ES-I3 (cell line): ENCODE measurements around the gene SLIT3.

Source experiments
- H3K36me3 ChIP-seq: 2 replicates; pipeline ENCODE4 v1.6.1; 2013; ENCODE audit warnings: mild to moderate bottlenecking, low read length, control low read depth, moderate library complexity; ENCODE audit not compliant: insufficient read depth
- H3K4me1 ChIP-seq: 2 replicates; pipeline ENCODE4 v1.6.1; 2013; ENCODE audit warnings: mild to moderate bottlenecking, control low read depth, low read length; ENCODE audit not compliant: insufficient read depth
- H3K9ac ChIP-seq: 2 replicates; pipeline ENCODE4 v1.6.1; 2013; ENCODE audit warnings: low read depth, mild to moderate bottlenecking, low read length, moderate library complexity
- H3K9me3 ChIP-seq: 2 replicates; pipeline ENCODE4 v1.6.1; 2013; ENCODE audit warnings: mild to moderate bottlenecking, low read length, moderate library complexity; ENCODE audit not compliant: control insufficient read depth, insufficient read depth

SLIT3 gene

DNA sequence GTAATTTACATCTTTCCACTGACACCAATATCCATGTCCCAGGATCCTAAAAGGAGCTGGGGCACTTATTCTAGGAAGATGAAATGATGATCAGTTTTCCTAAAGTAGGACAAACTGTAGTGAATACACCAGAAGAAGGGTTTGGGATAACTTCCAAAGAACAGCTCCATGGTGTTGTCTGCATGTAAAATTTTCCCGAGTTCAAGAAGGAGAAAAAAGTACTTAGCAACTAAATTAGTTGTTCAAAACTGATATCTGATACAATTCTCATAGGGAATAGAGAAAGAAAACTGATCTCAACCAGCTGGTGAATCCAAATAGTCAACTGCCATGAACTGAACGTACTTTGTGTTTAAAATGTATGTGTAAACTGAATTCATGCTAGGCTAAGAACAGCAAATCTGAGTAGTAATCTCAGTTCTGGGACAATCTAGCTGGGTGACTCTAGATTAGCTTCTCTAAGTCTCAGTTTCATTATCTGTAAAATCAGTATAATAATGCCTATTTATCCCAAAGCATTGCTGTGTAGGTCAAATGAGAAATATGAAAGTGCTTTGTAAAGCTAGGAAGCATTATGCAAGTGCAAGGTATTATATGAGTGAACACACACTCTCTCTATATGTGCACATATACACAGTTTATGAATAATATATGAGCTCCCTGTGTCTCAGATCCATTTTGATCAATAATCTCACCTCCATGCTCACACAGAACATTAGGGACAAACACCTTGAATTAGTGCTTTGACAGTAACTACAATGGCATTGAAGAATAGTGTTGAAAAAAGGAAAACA, 357.7 kb downstream of the SLIT3 start:
- Histone ChIP-seq H3K36me3 (no peaks in the 10 kb centered on the region), H3K9me3 (no peaks in the 10 kb centered on the region)

DNA sequence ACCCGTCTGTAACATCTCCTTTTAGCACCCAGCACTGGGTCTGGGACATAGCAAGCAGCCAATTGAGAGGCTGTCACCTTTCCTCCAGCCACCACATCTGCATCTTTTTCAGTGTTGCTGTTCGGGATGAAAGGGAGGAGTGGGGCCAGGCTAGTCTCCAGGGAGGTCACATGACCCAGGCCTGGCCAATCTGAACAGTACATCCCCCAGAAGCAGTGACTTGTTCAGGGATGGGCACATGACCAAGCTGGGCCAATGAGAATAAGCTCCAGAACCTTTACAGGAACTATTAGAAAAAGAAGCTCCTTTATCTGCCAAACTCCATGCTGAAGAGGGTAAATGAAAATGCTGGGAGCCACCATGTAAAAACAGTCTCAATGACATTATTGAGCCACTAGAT, 359.0 kb downstream of the SLIT3 start:
- Histone ChIP-seq H3K9me3 (no peaks in the 10 kb centered on the region), H3K36me3 (no peaks in the 10 kb centered on the region), H3K4me1 (no peaks in the 10 kb centered on the region), H3K9ac (no peak overlapping the region)

More for the DNA sequence above, 357.7 kb downstream of the SLIT3 start:
- Histone ChIP-seq H3K9ac (no peak overlapping the region), H3K4me1 (no peaks in the 10 kb centered on the region)

DNA sequence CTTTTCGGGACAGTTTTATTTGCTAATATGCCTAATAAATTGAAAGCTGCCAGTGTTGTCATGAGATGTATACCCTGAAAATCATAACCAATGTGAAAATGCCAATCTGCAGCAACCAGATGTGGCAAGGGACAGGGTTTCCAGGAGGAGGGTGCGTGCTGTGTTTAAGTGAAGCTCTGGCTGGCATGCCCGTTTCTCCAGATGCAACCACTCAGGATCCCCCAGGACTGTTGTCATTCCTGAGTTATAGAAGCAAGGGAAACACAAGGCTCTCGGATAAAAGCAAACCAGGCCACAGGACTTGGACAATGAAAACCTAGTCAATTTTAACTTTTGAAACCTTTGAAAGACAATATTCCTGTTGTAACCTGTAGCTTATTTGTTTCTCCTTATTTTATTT, 360.2 kb downstream of the SLIT3 start:
- H3K36me3 ChIP-seq, result no peaks in the 10 kb centered on the region
- no peak overlapping the region for H3K9ac ChIP-seq
- H3K4me1 ChIP-seq, result no peaks in the 10 kb centered on the region
- no peaks in the 10 kb centered on the region for H3K9me3 ChIP-seq

DNA sequence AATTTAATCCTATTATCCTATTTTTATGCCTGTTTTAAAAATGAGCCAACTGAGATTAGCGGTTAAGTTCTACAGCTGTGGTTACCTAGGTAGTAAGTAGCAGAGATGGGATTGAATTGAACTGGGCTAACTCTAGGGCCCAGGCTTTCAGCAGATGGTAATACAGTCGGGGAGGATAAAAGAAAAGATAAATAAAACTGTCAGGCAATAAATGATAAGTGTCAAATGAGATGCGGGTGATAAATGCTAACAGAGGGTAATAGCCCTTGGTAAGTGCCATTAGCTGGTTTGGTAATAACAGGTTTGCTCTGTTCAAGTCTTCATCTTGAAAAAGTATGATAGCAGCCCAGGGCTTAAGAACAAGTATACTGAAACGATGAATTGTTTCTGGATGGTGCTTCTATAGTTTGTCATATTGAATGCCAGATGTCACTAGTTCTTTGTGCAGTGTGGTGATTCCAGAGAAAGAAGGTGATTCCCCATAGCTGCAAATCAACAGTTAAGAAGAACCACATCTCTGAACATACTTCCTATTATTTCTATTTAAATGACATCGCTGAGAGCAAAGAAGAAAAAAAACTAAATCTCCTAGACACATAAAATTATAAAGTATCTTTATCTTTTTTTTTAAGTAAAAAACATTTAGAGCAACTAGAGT, 360.9 kb downstream of the SLIT3 start:
- no peaks in the 10 kb centered on the region for H3K4me1 ChIP-seq
- H3K9ac ChIP-seq, result no peak overlapping the region
- no peaks in the 10 kb centered on the region for H3K9me3 ChIP-seq
- no peaks in the 10 kb centered on the region for H3K36me3 ChIP-seq

DNA sequence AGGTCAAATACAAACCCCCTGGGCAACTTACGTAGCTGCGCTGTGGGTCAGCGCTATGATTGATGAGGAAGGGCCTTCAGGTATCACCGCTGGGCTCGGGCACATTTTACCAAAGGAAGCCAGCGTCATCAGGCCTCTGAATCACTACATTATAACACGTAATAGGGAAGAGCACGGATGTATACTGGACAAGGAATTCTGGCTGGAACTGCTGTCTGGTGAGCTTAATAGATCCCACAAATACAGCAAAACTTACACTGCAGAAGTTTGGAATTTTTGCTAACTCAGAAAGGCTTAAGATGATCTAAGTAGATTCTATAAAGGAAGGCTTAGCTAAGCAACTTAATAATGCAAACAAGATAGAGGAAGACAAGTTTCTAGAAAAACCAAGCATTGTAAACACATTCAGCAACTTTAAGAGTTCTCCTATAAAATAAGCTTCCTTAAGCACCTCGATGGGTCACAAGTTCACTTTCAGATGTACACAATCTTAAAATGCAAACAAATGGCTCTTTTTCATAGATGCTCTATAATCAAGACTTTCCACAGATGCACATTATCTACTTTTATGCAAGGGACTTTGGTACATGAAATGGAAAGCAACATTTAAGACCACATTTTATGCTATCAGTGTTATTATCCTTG, 361.7 kb downstream of the SLIT3 start:
- no peak overlapping the region for H3K9ac ChIP-seq
- H3K4me1 ChIP-seq, result no peaks in the 10 kb centered on the region
- H3K9me3 ChIP-seq, result no peaks in the 10 kb centered on the region
- H3K36me3 ChIP-seq, result no peaks in the 10 kb centered on the region

DNA sequence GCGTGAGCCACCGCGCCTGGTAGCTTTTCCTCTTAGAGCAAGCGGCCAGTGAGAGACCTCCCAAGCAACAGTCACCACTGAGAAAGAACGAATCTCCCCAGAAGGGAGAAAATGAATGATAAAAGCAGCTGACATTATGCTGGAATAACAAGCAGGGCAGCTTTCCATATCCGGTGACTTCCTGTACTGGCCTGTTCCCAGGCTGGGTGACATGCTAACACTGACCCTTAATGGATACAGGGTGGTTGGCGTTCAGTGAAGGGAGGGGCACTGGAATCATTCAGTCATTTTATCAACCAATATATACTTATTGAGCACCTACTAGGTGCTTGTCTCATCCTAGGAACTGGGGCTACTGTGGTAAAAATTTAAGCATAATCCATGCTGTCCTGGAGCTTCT, 364.4 kb downstream of the SLIT3 start:
- Histone ChIP-seq H3K4me1 (no peaks in the 10 kb centered on the region; the same call in 1 of the 2 replicates), H3K9ac (no peak overlapping the region), H3K36me3 (no peaks in the 10 kb centered on the region), H3K9me3 (no peaks in the 10 kb centered on the region)

DNA sequence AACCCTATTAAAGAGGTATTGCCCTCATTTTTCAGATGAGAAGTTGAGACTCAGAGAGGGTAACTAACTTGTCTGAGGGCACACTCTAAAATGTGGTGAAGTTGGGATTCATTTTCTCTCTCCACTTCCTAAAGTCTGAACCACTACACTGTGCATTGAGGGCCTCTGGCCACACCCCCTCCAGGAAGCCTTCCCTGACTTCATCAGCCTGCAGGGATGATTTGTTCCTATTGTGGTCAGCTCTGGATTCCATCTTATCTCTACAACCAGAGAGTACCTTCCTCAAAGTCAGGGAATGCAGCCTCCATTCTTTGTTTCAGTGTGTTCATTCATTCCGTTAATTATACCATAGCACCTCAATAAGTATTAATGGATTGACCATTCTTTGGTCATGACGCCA, 365.8 kb downstream of the SLIT3 start:
- H3K36me3 ChIP-seq, result no peaks in the 10 kb centered on the region
- no peaks in the 10 kb centered on the region for H3K9me3 ChIP-seq
- H3K9ac ChIP-seq, result no peak overlapping the region
- no peaks in the 10 kb centered on the region; the same call in 1 of the 2 replicates for H3K4me1 ChIP-seq

DNA sequence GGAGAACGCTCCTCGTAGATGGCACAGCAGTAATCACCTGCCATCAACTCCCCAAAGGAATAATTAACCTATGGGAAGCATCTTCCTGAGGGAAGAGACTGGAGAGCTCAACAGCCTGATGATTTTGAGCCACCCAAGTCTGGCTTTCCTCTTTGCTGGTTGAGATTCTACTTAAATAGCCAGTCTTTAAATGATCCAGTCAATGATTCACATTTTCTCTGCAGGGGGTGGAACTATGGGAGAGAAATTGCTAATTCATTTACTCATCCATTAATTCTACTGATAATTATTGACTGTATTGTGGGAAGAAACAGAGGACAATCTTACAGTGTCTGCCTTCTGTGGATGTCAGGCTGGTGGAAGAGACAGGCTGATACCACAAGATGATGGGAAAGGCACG, 366.8 kb downstream of the SLIT3 start:
- no peaks in the 10 kb centered on the region for H3K9me3 ChIP-seq
- H3K36me3 ChIP-seq, result no peaks in the 10 kb centered on the region
- H3K4me1 ChIP-seq, result no peaks in the 10 kb centered on the region; the same call in 1 of the 2 replicates
- no peak overlapping the region for H3K9ac ChIP-seq

DNA sequence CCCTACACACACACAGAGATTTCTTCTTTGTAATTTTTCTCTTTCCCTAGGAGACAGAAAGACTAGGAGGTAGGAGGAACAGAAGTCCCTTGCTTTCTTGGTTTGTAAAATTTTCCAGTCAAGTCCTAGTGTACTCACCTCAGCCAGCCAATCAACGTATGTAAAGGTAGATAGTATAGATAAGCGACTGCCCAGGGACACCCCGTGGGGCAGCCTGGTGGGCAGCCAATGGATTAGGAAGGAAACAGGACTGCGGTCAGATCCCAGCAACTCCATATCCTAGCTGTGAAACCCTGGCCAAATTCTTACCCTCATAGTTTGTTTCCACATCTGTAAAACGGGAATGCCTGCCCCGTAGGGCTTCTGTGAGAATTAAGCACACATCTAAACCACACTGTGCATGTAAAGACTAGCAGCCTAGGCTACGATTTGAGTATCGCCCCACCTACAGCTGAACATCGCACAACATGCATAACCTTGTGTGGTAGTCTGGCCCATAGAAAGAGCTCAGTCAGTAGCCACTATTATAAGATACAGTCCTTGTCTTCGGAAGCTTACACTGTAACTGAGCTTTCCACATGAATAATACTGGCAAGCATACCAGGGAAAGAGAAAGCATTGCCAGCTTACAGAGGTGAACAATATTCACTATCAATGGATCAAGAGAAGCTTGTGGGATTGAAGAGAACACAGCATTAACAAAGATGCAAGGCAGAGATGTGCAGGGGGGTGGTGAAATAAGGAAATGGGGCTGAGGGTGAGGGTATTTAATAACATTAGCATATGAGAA, 368.3 kb downstream of the SLIT3 start:
- H3K4me1 ChIP-seq, result no peaks in the 10 kb centered on the region; the same call in 1 of the 2 replicates
- H3K36me3 ChIP-seq, result no peaks in the 10 kb centered on the region
- H3K9ac ChIP-seq, result no peak overlapping the region
- no peaks in the 10 kb centered on the region for H3K9me3 ChIP-seq

DNA sequence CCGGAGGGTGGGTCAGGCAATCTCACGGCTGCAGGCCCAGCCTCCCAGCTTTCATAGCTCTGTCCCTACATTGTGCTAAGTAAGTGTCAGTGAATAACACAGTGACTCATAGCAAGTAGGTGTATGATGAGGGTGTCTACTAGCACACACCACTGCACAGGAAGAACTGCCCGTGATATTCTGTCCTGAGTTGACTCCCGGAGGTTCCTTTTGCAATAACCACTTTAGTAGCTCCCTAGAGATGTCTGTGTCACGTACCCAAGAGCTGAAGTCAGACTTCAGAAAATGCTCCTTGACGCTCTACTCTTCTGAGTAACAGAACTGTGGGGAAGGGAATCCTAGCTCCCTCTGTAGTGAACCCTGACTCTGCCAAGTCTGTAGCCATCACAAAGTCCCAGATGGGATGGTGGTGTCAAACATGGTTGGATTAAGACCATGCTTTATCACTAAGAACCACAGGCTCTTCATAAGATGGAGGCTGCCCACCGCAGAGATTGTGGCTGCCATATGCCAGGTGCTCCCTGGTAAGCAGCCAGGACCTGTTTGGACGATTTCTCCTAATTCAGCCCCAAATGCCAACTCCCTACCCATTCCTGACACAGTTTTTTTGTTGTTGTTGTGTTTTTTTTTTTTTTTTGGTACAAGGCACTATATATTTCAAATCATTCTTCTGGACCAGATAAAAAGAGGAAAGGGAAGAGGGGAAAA, 369.1 kb downstream of the SLIT3 start:
- Histone ChIP-seq H3K36me3 (no peaks in the 10 kb centered on the region), H3K4me1 (no peaks in the 10 kb centered on the region; the same call in 1 of the 2 replicates), H3K9me3 (no peaks in the 10 kb centered on the region), H3K9ac (no peak overlapping the region)

DNA sequence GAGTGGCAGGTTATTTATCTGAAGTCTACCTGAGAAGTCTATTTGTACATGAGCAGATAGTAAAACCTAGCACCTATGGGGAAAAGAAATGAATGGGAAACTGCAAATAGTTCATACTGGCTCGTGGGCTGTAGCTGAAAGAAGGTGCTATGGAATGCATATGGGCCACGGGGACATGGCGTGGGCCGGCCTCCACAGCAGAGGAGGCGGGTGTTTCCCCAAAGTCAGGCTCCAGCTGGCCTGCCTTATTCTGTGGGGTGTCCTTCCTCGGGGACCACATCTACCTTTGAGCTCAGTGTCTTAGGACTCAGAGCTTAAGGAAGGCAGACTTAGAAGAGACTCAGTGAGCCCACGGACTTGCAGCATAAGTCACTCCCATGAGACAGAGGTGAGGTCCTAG, 371.3 kb downstream of the SLIT3 start:
- Histone ChIP-seq H3K4me1 (no peaks in the 10 kb centered on the region; the same call in 1 of the 2 replicates), H3K36me3 (no peaks in the 10 kb centered on the region), H3K9me3 (no peaks in the 10 kb centered on the region), H3K9ac (no peak overlapping the region)

DNA sequence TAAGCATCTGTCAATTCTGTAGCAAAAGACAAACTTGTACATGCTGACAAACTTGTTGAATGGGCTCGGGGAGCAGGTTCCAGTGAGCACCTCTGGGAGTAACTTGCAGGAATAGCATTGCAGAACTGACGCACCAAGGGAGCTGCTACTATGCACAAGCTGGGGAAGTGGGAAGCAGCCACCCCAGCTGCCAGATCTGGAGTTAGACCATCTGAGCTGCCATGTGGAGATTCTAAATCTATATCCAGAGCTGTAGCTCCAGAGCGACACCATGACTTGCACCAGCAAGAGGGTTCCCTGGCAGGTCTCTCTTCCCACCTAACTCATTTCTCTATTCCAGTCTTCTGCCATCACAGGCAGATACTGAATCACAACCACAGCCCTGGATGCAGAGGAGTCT, 375.8 kb downstream of the SLIT3 start:
- Histone ChIP-seq H3K9me3 (no peaks in the 10 kb centered on the region), H3K36me3 (no peaks in the 10 kb centered on the region), H3K4me1 (peaks cover 5% of the 10 kb centered on the region), H3K9ac (no peak overlapping the region)

DNA sequence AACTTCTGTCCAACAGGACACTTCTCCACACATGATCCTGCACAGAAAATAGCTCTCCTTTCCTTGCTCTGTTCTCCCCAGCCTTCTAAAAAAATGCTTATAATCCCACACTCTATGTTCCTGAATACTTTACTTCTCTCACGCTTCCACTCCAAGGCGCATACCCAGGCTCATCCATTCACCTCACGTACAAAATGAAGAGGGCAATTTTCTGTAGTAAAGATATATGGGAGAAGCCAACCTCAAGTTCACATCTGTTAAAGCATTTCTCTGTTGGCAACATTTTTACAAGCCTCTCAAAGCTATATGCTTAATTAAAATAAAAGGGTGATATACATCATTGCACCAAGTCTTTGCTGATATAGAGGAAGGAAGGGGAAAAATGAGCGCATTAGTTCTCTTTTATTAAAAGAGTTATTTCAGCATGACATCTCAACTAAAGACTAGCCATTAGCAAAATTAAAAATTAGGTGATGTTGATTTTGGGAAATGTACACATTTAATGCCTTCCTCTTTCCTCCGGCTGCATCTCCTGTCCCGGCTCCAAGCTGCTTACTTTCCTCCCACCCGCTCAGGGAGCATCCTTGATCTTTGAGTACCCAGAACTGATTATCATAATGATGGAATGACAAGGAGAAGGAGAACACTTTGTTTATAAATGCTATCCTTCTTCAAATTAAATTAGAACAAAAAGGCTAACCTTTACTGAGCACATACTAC, 379.6 kb downstream of the SLIT3 start:
- Histone ChIP-seq H3K36me3 (no peaks in the 10 kb centered on the region), H3K4me1 (peaks cover 9% of the 10 kb centered on the region), H3K9me3 (no peaks in the 10 kb centered on the region), H3K9ac (no peak overlapping the region)
